HFF-Myc (cell line): ENCODE measurements around the gene RIT2.
"Not testable (repeated sequence)": the region's sequence is repeated elsewhere in the genome, so short reads cannot be mapped to it uniquely, and the experiment has no call there.

Experiments used
- DNase-seq: peaks from one replicate; pipeline ENCODE4 v3.0.0-alpha.2; 2011; ENCODE audit warnings: low read depth; ENCODE audit errors: extremely low read depth
- H3K4me3 ChIP-seq: replicated peaks from 2 replicates; pipeline ENCODE4 v1.5.1; 2011; ENCODE audit warnings: low read depth, mild to moderate bottlenecking, control low read depth, low read length
- CTCF ChIP-seq: IDR thresholded peaks from 2 replicates; pipeline ENCODE4 v1.5.1; 2012; ENCODE audit warnings: mild to moderate bottlenecking, low read depth, low read length, control low read depth; ENCODE audit errors: missing control alignments

Gene RIT2

GRCh38 chr18:42807887-42808286 lies 307.6 kb downstream of the RIT2 start:
- DNase-seq: no peak
- TF ChIP-seq CTCF: no peak
- no peak overlapping the region for H3K4me3 ChIP-seq

GRCh38 chr18:42801706-42802105 lies 313.8 kb downstream of the RIT2 start:
- no peak overlapping the region for H3K4me3 ChIP-seq
- TF ChIP-seq CTCF: no peak
- DNase-seq: no peak

- no peak overlapping the region for H3K4me3 ChIP-seq
- TF ChIP-seq CTCF: no peak
- no peak for DNase-seq
These were observed 316.8 kb downstream of the RIT2 start for GRCh38 chr18:42798606-42799170.

- DNase-seq, H3K4me3 ChIP-seq: not testable (repeated sequence)
These were observed 320.2 kb downstream of the RIT2 start for GRCh38 chr18:42795213-42795789.

GRCh38 chr18:42792731-42793130 lies 322.8 kb downstream of the RIT2 start:
- H3K4me3 ChIP-seq: no peak overlapping the region
- DNase-seq: no peak
- no peak for TF ChIP-seq CTCF

- no peak for TF ChIP-seq CTCF
- no peak for DNase-seq
- H3K4me3 ChIP-seq: no peak overlapping the region
These were observed 330.9 kb downstream of the RIT2 start for GRCh38 chr18:42784632-42785031.

GRCh38 chr18:42782929-42783328 lies 332.6 kb downstream of the RIT2 start:
- TF ChIP-seq CTCF: no peak
- no peak for DNase-seq

More at GRCh38 chr18:42782929-42783328, 332.6 kb downstream of the RIT2 start:
- H3K4me3 ChIP-seq: no peak overlapping the region
